ENCODE measurements around the gene POLE.

POLE gene

DNA sequence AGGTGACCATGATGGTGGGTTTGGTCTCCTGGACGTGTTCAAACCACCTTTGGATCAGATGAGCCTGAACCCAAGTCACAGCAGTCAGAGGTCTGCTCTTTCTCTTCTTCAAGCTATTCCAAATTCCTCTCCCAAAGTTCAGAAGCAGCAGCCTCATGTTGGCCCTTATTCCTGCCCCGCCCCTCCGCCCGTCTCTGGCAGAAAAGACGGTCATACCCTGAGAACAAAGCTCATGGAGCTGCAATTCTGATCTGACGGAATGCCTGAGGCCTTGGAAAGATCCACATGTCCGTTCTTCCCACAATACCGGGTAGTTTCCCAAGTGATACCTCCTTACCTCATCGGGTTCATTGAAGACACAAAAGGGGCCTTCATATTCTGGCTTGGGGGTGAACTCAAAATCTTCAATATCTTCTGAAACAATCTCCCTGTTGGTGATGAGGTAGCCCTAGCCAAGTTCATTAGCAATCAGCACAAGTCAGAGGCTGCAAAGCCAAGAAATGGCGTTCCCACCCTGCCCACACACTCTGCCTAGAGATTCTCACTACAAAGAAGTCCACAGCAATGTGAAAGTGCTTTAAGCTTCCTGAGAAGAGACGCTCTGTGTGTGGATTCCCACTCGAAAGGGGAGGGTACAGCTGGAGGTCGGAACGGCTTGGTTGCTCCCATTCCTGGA is 11.2 kb downstream of the POLE start:
- DNase-seq: no peak

DNA sequence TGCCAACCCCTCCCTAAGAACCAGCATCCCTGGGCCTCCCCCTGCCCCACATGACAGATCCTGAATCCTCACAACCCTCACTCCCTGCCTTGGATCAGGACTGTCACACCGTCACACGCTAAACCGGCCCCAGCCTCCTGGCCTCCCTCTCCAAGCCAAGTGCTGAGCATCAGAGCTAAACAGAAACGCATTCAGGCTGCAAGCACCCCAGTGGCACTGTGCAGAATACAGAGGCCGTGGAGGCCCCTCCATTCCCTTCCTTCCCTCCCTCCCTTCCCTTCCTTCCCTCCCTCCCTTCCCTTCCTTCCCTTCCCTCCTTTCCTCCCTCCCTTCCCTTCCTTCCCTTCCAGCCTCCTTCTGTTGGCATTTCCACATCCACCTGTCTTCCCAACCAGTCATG is 12.6 kb downstream of the POLE start:
- DNase-seq: no peak

- no peak for DNase-seq
These were observed 13.6 kb downstream of the POLE start for GRCh38 chr12:132673288-132674179.

- DNase-seq: no peak
These were observed 14.5 kb downstream of the POLE start for GRCh38 chr12:132672678-132673077.

DNA sequence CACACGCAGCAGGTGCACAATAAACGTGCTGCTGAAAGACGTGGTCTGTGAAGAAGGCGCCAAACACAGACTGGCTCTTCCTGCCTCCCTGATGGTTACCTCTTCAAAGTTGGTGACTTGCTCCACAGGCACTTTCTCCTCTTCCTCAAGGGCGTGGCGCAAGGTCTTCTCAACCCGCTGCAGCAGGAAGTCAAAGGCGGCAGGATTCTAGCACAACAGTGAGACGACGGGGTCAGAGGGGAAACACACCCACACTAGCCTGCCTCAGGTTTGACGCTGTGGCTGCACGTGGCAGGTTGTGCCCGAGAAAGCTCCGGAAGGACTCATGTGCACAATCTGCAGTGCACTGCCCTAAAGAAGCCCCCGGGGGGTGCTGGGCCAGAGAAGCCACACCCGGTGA is 15.0 kb downstream of the POLE start:
- DNase-seq: no peak

DNA sequence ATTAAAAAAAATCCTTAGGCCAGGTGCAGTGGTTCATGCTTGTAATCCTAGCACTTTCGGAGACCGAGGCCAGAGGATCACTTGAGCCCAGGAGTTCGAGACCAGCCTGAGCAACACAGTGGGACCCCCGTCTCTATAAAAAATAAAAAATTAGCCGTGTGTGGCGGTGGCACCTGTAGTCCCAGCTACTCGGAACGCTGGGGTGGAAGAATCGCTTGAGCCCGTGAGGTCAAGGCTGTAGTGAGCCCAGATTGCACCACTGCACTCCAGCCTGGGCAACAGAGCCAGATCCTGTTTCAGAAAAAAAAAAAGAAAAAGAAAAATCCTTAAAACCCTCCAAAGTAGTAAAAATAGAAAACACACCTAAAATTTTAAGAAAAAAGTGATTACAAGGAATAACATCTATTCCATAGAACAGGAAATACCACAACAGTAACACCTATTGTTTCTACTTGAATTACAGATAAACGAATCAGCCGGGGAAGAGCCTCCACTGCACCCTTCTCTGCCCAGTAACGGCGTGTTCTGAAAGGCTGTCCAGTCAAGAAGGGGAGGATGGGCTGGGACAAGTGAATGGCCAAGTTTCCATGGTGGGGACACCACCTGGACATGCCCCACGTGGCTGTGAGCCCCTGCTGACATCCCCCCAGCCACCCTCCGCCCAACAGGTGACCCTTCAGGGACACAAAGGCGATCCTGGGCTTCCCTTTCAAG is 17.8 kb downstream of the POLE start:
- DNase-seq: no peak

GRCh38 chr12:132668191-132669088 is 18.7 kb downstream of the POLE start:
- DNase-seq: no peak

GRCh38 chr12:132665794-132666193 is 21.3 kb downstream of the POLE start:
- no peak for DNase-seq

- no peak for DNase-seq
These were observed 22.0 kb downstream of the POLE start for GRCh38 chr12:132665149-132665491.

DNA sequence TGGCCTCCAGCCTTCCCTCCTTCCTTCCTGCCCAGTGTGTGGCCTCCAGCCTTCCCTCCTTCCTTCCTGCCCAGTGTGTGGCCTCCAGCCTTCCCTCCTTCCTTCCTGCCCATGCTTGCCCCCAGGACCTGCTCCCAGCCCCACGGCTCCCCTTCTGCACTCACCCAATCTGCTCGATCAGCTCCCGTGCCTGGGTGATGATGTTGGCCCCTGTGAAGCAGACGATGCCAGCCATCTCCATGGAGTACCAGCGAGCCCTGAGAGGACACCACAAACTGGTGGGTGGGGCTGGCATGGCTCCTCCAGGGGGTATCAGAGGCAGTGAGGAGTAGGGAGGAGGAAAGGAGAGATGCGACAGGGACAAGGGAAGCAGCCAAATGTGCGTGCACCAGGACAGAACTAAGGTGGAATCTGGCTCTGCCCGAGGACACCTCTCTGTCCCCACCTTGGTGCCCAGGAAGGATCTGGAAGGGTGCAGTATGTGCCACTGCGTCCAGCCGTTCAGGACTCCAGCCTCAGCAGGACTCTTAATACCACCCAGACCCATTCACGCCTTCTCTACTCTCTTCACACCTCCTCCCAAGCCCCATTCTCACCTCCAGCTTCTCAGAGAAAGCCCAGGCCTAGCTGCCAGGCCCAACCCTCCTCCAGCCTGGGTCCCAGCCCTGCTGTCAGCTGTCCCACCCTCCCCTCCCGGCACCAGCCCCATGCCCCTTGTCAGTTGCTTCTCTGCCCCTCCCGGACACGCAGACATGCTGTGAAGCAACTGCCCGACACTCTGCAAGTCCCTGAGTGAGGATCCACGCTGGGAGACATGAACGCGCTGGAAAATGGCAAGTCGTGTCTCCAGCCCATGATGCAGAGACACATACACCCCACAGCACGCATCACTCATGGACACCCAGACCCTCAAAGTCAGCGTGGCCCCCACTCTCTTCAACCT is 22.7 kb downstream of the POLE start:
- DNase-seq: no peak

GRCh38 chr12:132662901-132663755 is 24.0 kb downstream of the POLE start:
- DNase-seq: no peak

GRCh38 chr12:132661972-132662371 is 25.2 kb downstream of the POLE start:
- DNase-seq: no peak

- no peak for DNase-seq
These were observed 26.1 kb downstream of the POLE start for GRCh38 chr12:132660996-132661395.

DNA sequence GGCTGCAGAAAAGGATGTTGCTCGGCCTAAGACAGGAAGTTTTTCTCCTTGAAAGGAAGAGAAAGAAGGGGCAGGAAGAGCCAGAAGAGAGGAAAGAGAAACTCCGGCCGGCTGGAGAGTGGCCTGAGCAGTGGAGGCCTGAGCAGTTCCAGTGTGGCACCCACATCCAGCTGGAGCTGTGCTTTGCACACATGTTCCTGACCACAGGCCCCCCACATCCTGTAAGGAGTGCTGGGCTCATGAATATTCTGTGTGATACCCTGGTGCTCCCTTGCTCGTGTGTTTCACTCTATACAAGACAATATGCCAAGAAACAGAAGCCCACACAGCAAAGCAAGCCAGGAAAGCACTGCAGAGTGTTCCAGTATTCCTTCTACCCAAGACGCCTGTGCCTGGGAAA is 27.1 kb downstream of the POLE start:
- no peak for DNase-seq

DNA sequence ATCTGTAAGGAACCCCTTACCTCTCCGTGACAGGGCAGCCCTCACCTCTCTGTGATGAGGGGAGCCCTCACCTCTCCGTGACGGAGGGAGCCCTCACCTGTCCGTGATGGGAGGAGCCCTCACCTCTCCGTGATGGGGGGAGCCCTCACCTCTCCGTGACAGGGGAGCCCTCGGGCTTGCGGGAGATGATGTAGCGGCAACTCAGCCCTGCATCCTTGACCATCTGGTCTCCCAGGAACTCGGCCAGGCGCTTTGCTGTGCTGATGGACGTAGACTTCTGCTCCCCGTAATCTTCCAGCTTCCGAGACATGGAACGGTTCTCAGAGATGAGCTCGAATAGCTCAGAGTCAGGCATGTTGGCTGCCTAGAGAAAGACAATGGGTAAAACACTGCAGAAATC is 28.0 kb downstream of the POLE start:
- DNase-seq: no peak

GRCh38 chr12:132658149-132658894 is 28.8 kb downstream of the POLE start:
- DNase-seq: no peak

DNA sequence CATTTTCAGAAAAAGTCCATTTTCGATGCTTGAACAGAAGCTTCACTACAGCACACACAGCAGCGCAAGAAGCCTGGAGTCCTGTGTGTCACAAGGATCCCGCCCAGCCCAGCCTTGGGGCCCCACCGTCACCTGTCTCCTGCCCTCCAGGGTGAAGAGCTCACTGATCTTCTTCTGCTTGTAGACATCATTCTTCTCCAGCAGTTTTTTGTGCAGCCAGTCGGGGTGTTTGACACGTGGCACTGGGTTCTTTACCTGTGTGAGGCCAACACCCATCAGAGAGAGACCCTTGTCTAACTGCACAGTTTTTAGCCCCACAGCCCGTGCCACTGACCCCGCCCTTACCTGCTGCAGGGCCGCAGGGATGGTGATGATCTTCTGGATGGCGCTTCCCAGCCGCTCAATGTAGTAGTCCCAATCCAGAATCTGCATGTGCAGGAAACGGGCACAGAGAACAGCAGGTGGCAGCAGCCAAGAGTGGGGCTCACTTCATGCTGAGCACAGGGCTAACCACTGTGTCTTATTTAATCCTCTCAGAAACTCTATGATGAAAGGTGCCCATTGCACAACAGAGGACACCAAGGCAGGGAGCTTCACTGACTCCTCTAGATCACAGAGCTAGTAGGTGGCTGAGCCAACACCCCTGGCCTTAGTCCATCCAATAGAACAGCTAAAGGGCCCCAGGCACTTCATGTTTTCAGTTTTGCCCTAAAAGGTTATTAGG is 30.0 kb downstream of the POLE start:
- no peak for DNase-seq

- no peak for DNase-seq
These were observed 33.4 kb downstream of the POLE start for GRCh38 chr12:132653567-132654290.
